Ishikawa (cell line): Measurements from ENCODE around the gene SAMHD1.

Experiments
- CEBPB ChIP-seq: IDR thresholded peaks from 2 replicates; pipeline ENCODE4 v1.6.1; 2012
- CREB1 ChIP-seq: IDR thresholded peaks from 2 replicates; pipeline ENCODE4 v1.6.1; 2012; ENCODE audit warnings: low read depth
- EGR1 ChIP-seq: IDR thresholded peaks from 2 replicates; pipeline ENCODE4 v1.6.1; 2012
- EP300 ChIP-seq: IDR thresholded peaks from 2 replicates; pipeline ENCODE4 v1.6.1; 2012; ENCODE audit warnings: borderline replicate concordance
- FOXM1 ChIP-seq: IDR thresholded peaks from 2 replicates; pipeline ENCODE4 v1.6.1; 2012; ENCODE audit warnings: low read depth, borderline replicate concordance
- NFIC ChIP-seq: IDR thresholded peaks from 2 replicates; pipeline ENCODE4 v1.6.1; 2012
- RAD21 ChIP-seq: IDR thresholded peaks from 2 replicates; pipeline ENCODE4 v1.6.1; 2012; ENCODE audit warnings: low read depth
- TAF1 ChIP-seq: IDR thresholded peaks from 2 replicates; pipeline ENCODE4 v1.6.1; 2012; ENCODE audit warnings: low read depth, mild to moderate bottlenecking
- TCF12 ChIP-seq: IDR thresholded peaks from 2 replicates; pipeline ENCODE4 v1.6.1; 2012; ENCODE audit warnings: low read depth
- TEAD4 ChIP-seq: IDR thresholded peaks from 2 replicates; pipeline ENCODE4 v1.6.1; 2012
- USF1 ChIP-seq: IDR thresholded peaks from 2 replicates; pipeline ENCODE4 v1.6.1; 2012
- YY1 ChIP-seq: IDR thresholded peaks from 2 replicates; pipeline ENCODE4 v1.6.1; 2012; ENCODE audit warnings: low read depth
- ZBTB7A ChIP-seq: IDR thresholded peaks from 2 replicates; pipeline ENCODE4 v1.6.1; 2012; ENCODE audit warnings: low read depth
- TF ChIP-seq, protein P1 (sequence below): IDR thresholded peaks from 2 replicates; pipeline ENCODE4 v1.6.1; 2012; ENCODE audit warnings: low read depth, mild to moderate bottlenecking
- TF ChIP-seq, protein P2 (sequence below): IDR thresholded peaks from 2 replicates; pipeline ENCODE4 v1.6.1; 2012

SAMHD1 gene

DNA sequence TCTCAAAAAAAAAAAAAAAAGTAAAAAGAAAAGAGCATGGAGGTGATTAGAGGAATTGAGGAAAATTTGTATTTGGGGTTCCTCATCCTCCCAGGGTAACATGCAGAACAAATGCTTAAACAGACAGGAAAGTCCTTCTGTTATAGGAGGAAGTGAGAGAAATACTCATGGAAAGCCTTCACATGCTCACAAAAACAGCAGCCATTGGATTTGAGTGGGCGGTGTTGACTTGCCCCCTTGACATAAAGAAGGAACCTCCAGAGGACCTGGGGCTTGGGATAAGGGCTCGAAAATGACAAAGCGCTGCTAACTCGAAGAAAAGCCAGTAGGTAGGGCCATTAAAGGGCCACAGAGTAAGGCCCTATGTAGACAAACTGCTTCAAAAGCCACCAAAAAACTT, 17.5 kb upstream of the SAMHD1 start:
- TF ChIP-seq FOXM1 (no peak), TEAD4 (no peak), CREB1 (no peak), TCF12 (no peak), USF1 (no peak)

DNA sequence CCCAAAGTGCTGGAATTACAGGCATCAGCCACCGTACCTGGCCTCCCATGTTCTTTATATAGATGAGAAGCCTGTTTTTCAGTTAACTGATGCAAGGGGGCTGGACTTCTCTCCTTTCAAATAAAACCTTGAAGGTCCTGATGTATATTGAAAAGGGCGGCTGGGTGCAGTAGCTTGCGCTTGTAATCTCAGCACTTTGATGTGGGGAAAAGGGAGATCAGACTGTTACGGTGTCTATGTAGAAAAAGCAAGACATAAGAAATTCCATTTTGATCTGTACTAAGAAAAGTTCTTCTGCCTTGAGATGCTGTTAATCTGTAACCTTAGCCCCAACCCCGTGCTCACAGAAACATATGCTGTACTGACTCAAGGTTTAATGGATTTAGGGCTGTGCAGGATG, 16.1 kb upstream of the SAMHD1 start:
- TF ChIP-seq TAF1 (no peak), YY1 (no peak), TCF12 (no peak), EGR1 (no peak), USF1 (no peak), RAD21 (no peak)

DNA sequence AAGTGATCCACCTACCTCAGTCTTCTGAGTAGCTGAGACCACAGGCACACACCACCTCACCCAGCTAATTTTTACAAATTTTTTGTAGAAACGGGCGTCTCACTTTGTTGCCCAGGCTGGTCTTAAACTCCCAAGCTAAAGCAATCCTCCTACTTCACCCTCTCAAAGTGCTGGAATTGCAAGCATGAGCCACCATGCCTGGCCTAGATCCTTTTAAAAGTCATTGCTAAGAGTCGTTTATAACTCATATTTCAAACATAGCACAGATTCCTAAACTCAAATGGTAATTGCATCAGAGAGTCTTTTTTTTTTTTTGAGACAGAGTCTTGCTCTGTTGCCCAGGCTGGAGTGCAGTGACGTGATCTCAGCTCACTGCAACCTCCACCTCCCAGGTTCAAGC, 7.7 kb upstream of the SAMHD1 start:
- TF ChIP-seq USF1 (no peak), TCF12 (no peak), EGR1 (no peak), FOXM1 (no peak), TAF1 (no peak), ZBTB7A (no peak), RAD21 (no peak), TEAD4 (no peak), CEBPB (no peak), CREB1 (no peak), EP300 (no peak), NFIC (no peak)
- TF ChIP-seq, protein P1, sequence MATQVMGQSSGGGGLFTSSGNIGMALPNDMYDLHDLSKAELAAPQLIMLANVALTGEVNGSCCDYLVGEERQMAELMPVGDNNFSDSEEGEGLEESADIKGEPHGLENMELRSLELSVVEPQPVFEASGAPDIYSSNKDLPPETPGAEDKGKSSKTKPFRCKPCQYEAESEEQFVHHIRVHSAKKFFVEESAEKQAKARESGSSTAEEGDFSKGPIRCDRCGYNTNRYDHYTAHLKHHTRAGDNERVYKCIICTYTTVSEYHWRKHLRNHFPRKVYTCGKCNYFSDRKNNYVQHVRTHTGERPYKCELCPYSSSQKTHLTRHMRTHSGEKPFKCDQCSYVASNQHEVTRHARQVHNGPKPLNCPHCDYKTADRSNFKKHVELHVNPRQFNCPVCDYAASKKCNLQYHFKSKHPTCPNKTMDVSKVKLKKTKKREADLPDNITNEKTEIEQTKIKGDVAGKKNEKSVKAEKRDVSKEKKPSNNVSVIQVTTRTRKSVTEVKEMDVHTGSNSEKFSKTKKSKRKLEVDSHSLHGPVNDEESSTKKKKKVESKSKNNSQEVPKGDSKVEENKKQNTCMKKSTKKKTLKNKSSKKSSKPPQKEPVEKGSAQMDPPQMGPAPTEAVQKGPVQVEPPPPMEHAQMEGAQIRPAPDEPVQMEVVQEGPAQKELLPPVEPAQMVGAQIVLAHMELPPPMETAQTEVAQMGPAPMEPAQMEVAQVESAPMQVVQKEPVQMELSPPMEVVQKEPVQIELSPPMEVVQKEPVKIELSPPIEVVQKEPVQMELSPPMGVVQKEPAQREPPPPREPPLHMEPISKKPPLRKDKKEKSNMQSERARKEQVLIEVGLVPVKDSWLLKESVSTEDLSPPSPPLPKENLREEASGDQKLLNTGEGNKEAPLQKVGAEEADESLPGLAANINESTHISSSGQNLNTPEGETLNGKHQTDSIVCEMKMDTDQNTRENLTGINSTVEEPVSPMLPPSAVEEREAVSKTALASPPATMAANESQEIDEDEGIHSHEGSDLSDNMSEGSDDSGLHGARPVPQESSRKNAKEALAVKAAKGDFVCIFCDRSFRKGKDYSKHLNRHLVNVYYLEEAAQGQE, result no peak
- TF ChIP-seq, protein P2, sequence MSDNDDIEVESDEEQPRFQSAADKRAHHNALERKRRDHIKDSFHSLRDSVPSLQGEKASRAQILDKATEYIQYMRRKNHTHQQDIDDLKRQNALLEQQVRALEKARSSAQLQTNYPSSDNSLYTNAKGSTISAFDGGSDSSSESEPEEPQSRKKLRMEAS, result no peak

DNA sequence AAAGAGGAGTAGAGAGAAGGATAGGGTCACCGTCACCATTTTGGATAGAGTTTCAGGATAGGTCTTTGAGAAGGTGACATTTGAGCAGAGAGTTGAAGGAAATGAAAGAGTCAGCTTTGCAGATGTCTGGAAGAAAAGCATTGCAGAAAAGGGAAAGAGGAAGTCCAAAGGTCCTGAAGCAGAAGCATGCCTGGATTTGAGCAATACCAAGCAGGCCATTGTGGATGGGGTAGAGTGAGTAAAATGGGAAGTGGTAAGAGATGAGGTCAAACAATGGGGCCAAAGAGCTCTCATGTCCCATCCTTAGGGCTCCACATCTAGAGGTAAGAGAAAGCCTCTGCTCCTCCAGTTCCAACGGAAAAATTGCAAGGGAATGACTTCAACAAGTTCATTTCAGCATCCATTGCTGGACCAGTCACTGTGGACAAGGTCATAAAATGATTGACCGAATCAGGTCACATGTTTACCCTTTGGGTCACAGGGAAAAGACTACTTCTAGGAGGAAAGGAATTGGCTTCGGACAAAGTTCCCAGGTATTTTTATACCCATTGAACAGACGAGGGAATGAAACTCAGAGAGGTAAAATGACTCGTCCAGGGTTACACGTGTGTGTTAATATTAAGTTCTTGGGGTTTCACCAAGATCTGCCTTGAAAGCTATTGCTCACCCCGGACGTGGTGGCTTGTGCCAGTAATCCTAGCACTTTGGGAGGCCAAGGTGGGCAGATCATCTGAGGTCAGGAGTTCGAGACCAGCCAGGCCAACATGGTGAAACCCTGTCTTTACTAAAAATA, 6.6 kb upstream of the SAMHD1 start:
- no peak for TF ChIP-seq FOXM1
- TF ChIP-seq, protein P2, result no peak
- TF ChIP-seq NFIC, result no peak
- no peak for TF ChIP-seq TCF12
- no peak for TF ChIP-seq RAD21
- TF ChIP-seq, protein P1, result no peak
- no peak for TF ChIP-seq CREB1
- TF ChIP-seq EGR1, result no peak
- TF ChIP-seq EP300, result no peak
- no peak for TF ChIP-seq USF1
- TF ChIP-seq CEBPB, result no peak
- no peak for TF ChIP-seq TAF1
- no peak for TF ChIP-seq YY1
- no peak for TF ChIP-seq ZBTB7A
- no peak for TF ChIP-seq TEAD4

GRCh38 chr20:36956674-36957073, 5.2 kb upstream of the SAMHD1 start:
- TF ChIP-seq ZBTB7A (no peak), CEBPB (no peak), EGR1 (no peak), RAD21 (no peak), TCF12 (no peak), USF1 (no peak), TAF1 (no peak), YY1 (no peak), TEAD4 (no peak)
- TF ChIP-seq, protein P1, result no peak
